ENCODE results near the gene MPIG6B.
"Not testable (repeated sequence)": the region's sequence is repeated elsewhere in the genome, so short reads cannot be mapped to it uniquely, and the experiment has no call there.

Gene MPIG6B

GRCh38 chr6:31701666-31702404 is 21.3 kb upstream of the MPIG6B start:
- DNase-seq = no peak

GRCh38 chr6:31702405-31702818 is 20.8 kb upstream of the MPIG6B start:
- peak; percentile 56 for DNase-seq

GRCh38 chr6:31702819-31703716 is 20.1 kb upstream of the MPIG6B start, which contains the start of gene ABHD16A:
TSS of gene ABHD16A (minus strand) at chr6:31703324. CDS start at chr6:31703281, 43 bp downstream.
- DNase-seq = peak; percentile 99

GRCh38 chr6:31705931-31706330 is 17.2 kb upstream of the MPIG6B start:
- no peak for DNase-seq

GRCh38 chr6:31706599-31706998 is 16.6 kb upstream of the MPIG6B start, which contains the start of gene LY6G6F:
TSS of gene LY6G6F (plus strand) at chr6:31706866. CDS start at chr6:31706907, 41 bp downstream.
- DNase-seq = no peak

GRCh38 chr6:31707701-31708100 is 15.5 kb upstream of the MPIG6B start:
- DNase-seq = no peak

GRCh38 chr6:31708224-31708623 is 14.9 kb upstream of the MPIG6B start:
- DNase-seq = no peak

GRCh38 chr6:31709157-31709556 is 14.0 kb upstream of the MPIG6B start:
- not testable (repeated sequence) for DNase-seq

GRCh38 chr6:31710523-31711219 is 12.5 kb upstream of the MPIG6B start:
- no peak for DNase-seq

- no peak for DNase-seq
Measured at GRCh38 chr6:31711233-31711632, 11.9 kb upstream of the MPIG6B start.

GRCh38 chr6:31712296-31712695 is 10.9 kb upstream of the MPIG6B start:
- DNase-seq = no peak

- DNase-seq = no peak
Measured at GRCh38 chr6:31713465-31713864, 9.7 kb upstream of the MPIG6B start.

GRCh38 chr6:31713991-31714684 is 9.0 kb upstream of the MPIG6B start:
- DNase-seq = no peak

GRCh38 chr6:31715022-31715958 is 7.9 kb upstream of the MPIG6B start, which contains the start of gene LY6G6D:
TSS of gene LY6G6D (plus strand) at chr6:31715348. CDS start at chr6:31715356, 8 bp downstream.
- DNase-seq = no peak

- no peak for DNase-seq
Measured at GRCh38 chr6:31717499-31718222, 5.5 kb upstream of the MPIG6B start.

GRCh38 chr6:31718265-31718664 is 4.9 kb upstream of the MPIG6B start:
- no peak for DNase-seq

GRCh38 chr6:31719001-31719400 is 4.2 kb upstream of the MPIG6B start:
- no peak for DNase-seq

- DNase-seq = no peak
Measured at GRCh38 chr6:31720196-31720770, 2.9 kb upstream of the MPIG6B start.

- no peak for DNase-seq
Measured at GRCh38 chr6:31721351-31722020, 1.7 kb upstream of the MPIG6B start, which contains the start of gene LY6G6C. TSS of gene LY6G6C (minus strand) at chr6:31721746. CDS start at chr6:31721679, 67 bp downstream.
